AG10803 (cell line): ENCODE measurements around the gene OR6S1.

ENCODE experiments used
- DNase-seq: peaks from one replicate; pipeline ENCODE4 v3.0.0; 2010; ENCODE audit warnings: low read depth
- H3K4me3 ChIP-seq: 2 replicates; pipeline ENCODE4 v1.5.1; 2011; ENCODE audit warnings: mild to moderate bottlenecking, low read length, control low read depth
- TF ChIP-seq, protein P1 (sequence below): conservative IDR thresholded peaks from 2 replicates; pipeline ENCODE4 v1.5.1; 2011; ENCODE audit warnings: mild to moderate bottlenecking, low read length, control low read depth, inconsistent platforms

OR6S1 gene

DNA sequence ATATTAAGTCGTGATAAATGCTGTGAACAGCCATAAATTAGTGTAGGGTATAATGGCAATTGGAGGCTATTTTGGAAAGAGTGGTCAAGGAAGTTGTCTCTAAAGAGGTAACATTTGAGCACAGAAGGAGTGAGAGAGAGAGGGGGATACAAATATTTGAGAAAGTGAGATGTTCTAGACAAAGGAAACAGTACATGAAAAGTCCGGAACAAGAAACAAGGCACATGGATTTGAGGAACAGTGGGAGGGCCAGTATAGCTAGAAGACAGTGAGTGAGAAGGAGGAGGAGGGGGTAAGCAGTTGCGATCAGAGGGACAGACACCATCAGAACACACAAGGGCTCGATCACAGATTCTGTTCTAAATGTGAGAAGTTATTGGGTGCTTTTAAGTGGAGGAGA, 30.2 kb downstream of the OR6S1 start:
- DNase-seq: no peak
- TF ChIP-seq, protein P1, sequence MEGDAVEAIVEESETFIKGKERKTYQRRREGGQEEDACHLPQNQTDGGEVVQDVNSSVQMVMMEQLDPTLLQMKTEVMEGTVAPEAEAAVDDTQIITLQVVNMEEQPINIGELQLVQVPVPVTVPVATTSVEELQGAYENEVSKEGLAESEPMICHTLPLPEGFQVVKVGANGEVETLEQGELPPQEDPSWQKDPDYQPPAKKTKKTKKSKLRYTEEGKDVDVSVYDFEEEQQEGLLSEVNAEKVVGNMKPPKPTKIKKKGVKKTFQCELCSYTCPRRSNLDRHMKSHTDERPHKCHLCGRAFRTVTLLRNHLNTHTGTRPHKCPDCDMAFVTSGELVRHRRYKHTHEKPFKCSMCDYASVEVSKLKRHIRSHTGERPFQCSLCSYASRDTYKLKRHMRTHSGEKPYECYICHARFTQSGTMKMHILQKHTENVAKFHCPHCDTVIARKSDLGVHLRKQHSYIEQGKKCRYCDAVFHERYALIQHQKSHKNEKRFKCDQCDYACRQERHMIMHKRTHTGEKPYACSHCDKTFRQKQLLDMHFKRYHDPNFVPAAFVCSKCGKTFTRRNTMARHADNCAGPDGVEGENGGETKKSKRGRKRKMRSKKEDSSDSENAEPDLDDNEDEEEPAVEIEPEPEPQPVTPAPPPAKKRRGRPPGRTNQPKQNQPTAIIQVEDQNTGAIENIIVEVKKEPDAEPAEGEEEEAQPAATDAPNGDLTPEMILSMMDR: no peak
- H3K4me3 ChIP-seq: no peak overlapping the region

GRCh38 chr14:20610002-20610765, 31.3 kb downstream of the OR6S1 start:
- H3K4me3 ChIP-seq: peak overlapping the region; percentile 87
- DNase-seq: peak; percentile 80
- TF ChIP-seq, protein P1: no peak

- peak; percentile 83 for DNase-seq
- TF ChIP-seq, protein P1: peak; percentile 97
Observed at GRCh38 chr14:20609215-20610001, 32.1 kb downstream of the OR6S1 start.

DNA sequence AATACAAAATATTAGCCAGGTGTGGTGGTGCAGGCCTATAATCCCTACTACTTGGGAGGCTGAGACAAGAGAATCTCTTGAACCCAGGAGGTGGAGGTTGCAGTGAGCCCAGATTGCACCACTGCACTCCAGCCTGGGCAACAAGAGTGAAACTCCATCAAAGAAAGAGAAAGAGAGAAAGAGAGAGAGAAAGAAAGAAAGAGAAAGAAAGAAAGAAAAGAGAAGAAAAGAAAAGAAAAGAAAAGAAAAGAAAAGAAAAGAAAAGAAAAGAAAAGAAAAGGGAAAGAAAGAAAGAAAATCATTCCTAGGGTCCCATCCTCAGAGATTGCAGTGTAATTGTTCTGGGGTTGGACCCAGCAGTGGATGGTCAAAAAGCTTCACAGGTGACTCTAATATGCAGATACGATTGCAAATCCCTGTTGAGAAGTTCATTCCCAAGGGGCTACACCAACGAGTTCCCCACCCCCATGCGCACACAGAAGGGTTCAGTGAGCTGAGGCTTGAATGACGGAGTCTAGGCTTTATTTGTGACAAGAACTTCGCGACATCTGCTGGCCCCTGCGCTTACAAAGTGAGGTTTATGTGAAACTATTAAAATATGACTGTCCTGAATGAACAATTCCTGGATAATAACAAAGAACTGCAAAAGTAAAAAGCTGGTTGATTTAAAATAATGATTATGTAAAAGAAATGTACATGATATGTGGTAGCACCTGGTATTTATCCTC, 32.9 kb downstream of the OR6S1 start:
- TF ChIP-seq, protein P1: no peak
- no peak overlapping the region for H3K4me3 ChIP-seq
- no peak for DNase-seq

More at GRCh38 chr14:20609215-20610001, 32.1 kb downstream of the OR6S1 start:
- H3K4me3 ChIP-seq: peak overlapping the region; percentile 87

GRCh38 chr14:20607617-20608016, 33.9 kb downstream of the OR6S1 start:
- no peak overlapping the region for H3K4me3 ChIP-seq
- TF ChIP-seq, protein P1: no peak

DNA sequence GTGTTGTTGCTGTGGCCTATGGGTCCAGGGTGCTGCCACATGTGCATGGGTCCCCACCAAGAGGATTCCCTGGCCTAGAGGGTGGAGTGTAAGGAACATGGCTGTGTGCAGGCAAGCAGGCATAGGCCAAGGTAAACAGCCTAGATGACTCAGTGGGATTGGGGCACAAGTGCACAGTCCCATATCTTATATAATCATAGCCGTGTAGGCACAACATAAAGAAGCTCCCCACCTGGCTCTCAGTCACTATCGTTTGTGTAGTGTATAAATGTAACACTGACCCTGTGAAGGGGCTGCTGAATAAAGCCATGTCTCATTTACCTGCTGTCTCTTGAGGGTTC, 34.6 kb downstream of the OR6S1 start:
- TF ChIP-seq, protein P1: no peak
- no peak for DNase-seq
- H3K4me3 ChIP-seq: no peak overlapping the region

More at GRCh38 chr14:20607617-20608016, 33.9 kb downstream of the OR6S1 start:
- DNase-seq: no peak
